Activated CD4-positive, alpha-beta memory T cell treated with anti-CD3 and anti-CD28 coated beads, Interleukin-2, amount 10 ng/mL, durations not matched to agents 7 days and 5 days (primary cell): ENCODE data around the gene HSPB1. TPM values are rescaled to one million over a fixed set of nuclear protein-coding genes. Genes with fewer than 3 reads are reported as not detected.

ENCODE experiments used
- CTCF ChIA-PET: fragments of 350-600 bp; sonication (Branson Sonifier 250); formaldehyde crosslinking; loops from one replicate; lab custom pipeline; 2021; ENCODE audit warnings: antibody characterized with exemption, inconsistent platforms; lab: Charles Lee
- POLR2A ChIA-PET: fragments of 350-600 bp; sonication (Branson Sonifier 250); formaldehyde crosslinking; loops from one replicate; lab custom pipeline; 2021; ENCODE audit warnings: antibody characterized with exemption; lab: Charles Lee
- DNase-seq: peaks from one replicate; pipeline ENCODE4 v3.0.0-alpha.2; 2020
- H3K27ac Mint-ChIP-seq: one replicate; pipeline ENCODE4 v1.8.0; 2021; ENCODE audit warnings: mild to moderate bottlenecking, mixed read lengths
- H3K27me3 Mint-ChIP-seq: one replicate; pipeline ENCODE4 v1.8.0; 2021; ENCODE audit warnings: mixed read lengths
- H3K36me3 Mint-ChIP-seq: one replicate; pipeline ENCODE4 v1.8.0; 2021; ENCODE audit warnings: low read depth, mixed read lengths
- H3K4me1 Mint-ChIP-seq: one replicate; pipeline ENCODE4 v1.8.0; 2021; ENCODE audit warnings: mixed read lengths
- H3K4me3 Mint-ChIP-seq: one replicate; pipeline ENCODE4 v1.8.0; 2021; ENCODE audit warnings: mild to moderate bottlenecking, mixed read lengths
- H3K9me3 Mint-ChIP-seq: one replicate; pipeline ENCODE4 v1.8.0; 2021; ENCODE audit warnings: mixed read lengths
- total RNA-seq, 2 experiments: library from RNA; stranded (reverse); gene quantifications; one replicate each; pipeline ENCODE4 v1.2.3, GENCODE V29; 2021

The HSPB1 gene
- 10 to 100 TPM; 33.7 to 38.4 TPM for total RNA-seq

DNA sequence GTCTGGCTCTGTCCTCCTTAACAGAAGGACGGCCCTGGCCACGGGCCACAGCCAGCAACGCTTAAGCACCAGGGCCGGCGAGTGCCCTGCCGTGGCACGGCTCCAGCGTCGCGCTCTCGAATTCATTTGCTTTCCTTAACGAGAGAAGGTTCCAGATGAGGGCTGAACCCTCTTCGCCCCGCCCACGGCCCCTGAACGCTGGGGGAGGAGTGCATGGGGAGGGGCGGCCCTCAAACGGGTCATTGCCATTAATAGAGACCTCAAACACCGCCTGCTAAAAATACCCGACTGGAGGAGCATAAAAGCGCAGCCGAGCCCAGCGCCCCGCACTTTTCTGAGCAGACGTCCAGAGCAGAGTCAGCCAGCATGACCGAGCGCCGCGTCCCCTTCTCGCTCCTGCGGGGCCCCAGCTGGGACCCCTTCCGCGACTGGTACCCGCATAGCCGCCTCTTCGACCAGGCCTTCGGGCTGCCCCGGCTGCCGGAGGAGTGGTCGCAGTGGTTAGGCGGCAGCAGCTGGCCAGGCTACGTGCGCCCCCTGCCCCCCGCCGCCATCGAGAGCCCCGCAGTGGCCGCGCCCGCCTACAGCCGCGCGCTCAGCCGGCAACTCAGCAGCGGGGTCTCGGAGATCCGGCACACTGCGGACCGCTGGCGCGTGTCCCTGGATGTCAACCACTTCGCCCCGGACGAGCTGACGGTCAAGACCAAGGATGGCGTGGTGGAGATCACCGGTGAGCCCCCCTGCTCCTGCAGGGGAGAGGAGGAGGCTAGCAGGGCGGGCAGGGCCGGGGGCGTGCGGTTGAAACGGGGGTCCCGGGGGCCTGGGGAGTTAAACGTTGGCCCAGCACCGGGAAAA, at the start of gene HSPB1:
Gene HSPB1, plus strand, starts transcription at position 327 of the 855 bp plus-strand sequence. Its CDS starts 40 bp downstream, at position 367.
- H3K4me1 Mint-ChIP-seq: peaks cover 18% of the 10 kb centered on the region
- DNase-seq: peak; percentile 62
- peak within 1 kb of the TSS; percentile 67 for H3K27ac Mint-ChIP-seq
- ChIA-PET CTCF (interaction anchor here (0.7 to 2.7 kb wide), 5 partner anchors 9 to 15 kb away, joined by 3 to 18 read pairs (median 4); no protein-coding TSS in a partner anchor), POLR2A (interaction anchor here (3.8 kb wide), 1 partner anchor 15 kb away, joined by 19 read pairs; no protein-coding TSS in a partner anchor)
- peak within 1 kb of the TSS; percentile 84 for H3K4me3 Mint-ChIP-seq
- no peaks in the 10 kb centered on the region for H3K36me3 Mint-ChIP-seq
- no peaks in the 10 kb centered on the region for H3K9me3 Mint-ChIP-seq
- H3K27me3 Mint-ChIP-seq: peaks cover 9% of the 10 kb centered on the region

DNA sequence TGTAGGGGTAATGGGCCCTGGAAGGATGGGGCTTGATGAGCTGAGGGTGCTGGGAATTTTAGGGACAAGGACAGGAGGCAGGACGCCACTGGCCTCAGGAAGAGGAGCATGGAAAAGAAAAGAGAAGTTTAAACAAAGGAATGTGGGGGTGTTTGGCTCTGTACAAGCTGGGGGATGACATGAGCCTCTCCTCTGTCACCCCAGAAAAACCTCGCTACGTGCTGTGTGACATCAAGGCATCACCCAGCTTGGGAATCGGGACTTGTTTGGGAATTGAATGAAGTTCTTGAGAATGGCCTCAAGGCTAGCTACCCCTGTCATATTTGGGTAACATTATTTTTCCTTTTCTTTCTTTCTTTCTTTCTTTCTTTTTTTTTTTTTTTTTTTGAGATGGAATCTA, 47.7 kb upstream of the HSPB1 start:
- POLR2A ChIA-PET: interaction anchor here (1.3 kb wide), 1 partner anchor 59 kb away, joined by 3 read pairs; no protein-coding TSS in a partner anchor
- H3K4me3 Mint-ChIP-seq: no peak overlapping the region

DNA sequence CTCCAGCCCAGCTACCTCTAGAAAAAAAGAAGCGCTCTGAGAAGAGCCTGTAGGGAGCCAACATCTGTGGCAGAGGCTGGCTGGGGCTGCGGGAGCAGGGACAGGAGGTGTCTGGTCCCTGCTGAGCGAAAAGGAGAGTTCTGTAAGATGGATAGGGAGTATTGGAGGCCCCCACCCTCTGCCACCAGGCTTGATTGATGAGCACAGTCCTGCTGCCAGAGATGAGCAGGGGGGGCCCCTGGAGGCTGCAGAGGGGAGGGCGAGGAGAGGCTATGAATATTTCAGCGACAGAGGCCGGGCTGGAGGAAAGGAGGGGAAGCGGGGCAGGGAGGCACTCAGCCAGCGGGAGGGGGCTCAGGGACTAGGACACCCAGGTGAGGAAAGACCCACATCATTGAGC, 44.5 kb upstream of the HSPB1 start:
- Mint-ChIP-seq H3K27me3 (peaks cover 22% of the 10 kb centered on the region), H3K27ac (no peak overlapping the region), H3K4me1 (no peaks in the 10 kb centered on the region), H3K36me3 (no peaks in the 10 kb centered on the region), H3K4me3 (no peak overlapping the region), H3K9me3 (no peaks in the 10 kb centered on the region)
- DNase-seq: no peak
- ChIA-PET POLR2A (no interaction called here), CTCF (no interaction called here)

More for the DNA sequence above, 47.7 kb upstream of the HSPB1 start:
- Mint-ChIP-seq H3K27ac (no peak overlapping the region), H3K36me3 (no peaks in the 10 kb centered on the region), H3K9me3 (no peaks in the 10 kb centered on the region), H3K27me3 (peaks cover 22% of the 10 kb centered on the region), H3K4me1 (no peaks in the 10 kb centered on the region)
- no peak for DNase-seq
- CTCF ChIA-PET: interaction anchor here (0.6 kb wide), 2 partner anchors 28 to 244 kb away, joined by 3 to 4 read pairs; no protein-coding TSS in a partner anchor

DNA sequence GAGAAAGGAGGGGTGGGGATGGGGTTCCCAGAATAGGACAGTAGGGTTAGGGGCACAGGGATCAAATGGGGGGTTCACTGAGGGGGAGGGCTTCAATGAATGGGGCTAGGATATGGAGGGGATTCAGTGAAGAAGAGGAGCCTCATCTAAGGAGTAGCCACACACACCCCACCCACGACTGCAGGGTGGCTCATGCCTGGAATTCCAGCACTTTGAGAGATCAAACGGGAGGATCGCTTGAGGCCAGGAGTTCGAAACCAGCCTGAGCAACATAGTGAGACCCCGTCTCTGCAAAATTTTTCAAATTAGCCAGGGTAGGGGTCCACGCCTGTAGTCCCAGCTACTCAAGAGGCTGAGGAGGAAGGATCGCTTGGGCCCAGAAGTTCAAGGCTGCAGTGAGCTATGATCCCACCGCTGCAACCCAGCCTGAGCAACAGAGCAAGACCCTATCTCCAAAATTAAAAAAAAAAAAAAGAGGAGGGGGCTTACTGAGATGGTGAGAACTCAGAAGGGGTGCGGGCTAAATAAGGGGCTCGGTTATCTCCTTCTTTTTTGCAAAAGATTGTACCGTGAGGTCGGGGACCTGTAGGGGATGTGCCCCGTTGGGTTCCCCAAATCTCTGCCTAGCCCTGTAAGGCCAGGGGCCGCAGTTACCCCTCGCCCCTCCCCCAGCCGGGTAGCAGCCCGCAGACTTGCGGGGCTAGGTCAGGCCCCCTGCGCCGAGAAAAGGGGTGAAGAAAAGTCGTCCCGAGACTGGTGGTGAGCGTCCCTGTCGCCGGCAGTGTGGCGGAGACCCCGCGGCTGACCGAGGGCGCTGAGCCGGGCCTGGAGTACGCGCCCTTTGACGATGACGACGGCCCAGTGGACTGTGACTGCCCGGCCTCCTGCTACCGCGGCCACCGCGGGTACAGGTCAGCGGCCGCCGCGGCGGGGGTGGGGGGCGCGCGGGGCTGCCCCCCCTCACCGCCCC, 43.1 kb upstream of the HSPB1 start:
- H3K4me3 Mint-ChIP-seq: no peak overlapping the region
- H3K27me3 Mint-ChIP-seq: peaks cover 22% of the 10 kb centered on the region
- POLR2A ChIA-PET: no interaction called here
- no peaks in the 10 kb centered on the region for H3K9me3 Mint-ChIP-seq
- H3K27ac Mint-ChIP-seq: no peak overlapping the region
- H3K36me3 Mint-ChIP-seq: no peaks in the 10 kb centered on the region
- H3K4me1 Mint-ChIP-seq: no peaks in the 10 kb centered on the region
- CTCF ChIA-PET: no interaction called here
- no peak for DNase-seq

DNA sequence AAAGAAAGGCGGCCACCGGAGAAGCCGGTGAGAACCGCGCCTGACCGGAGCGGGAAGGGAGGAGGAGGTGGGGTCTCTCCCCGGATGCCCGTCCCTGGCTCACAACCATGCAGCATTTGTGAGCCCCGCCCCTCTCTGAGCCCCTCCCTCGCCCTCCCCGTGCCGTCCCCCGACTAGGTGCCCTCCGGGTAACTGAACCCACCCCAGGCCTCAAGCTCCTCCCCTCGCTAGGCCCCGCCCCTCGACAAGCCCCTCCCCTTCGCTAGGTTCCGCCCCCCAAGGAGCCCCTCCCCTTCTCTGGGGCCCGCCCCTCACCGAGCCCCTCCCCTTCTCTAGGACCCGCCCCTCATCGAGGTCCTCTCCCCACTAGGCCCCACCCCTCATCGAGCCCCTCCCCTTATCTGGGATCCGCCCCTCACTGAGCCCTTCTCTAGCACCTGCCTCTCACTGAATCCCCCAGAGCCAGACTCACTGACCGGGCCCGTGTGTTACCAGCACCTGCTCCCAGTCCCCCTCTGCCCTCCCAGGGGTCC, 42.2 kb upstream of the HSPB1 start:
- Mint-ChIP-seq H3K4me1 (no peaks in the 10 kb centered on the region), H3K27ac (no peak overlapping the region), H3K36me3 (no peaks in the 10 kb centered on the region), H3K4me3 (no peak overlapping the region), H3K27me3 (peaks cover 19% of the 10 kb centered on the region), H3K9me3 (no peaks in the 10 kb centered on the region)
- ChIA-PET CTCF (no interaction called here), POLR2A (no interaction called here)
- peak; percentile 46 for DNase-seq

DNA sequence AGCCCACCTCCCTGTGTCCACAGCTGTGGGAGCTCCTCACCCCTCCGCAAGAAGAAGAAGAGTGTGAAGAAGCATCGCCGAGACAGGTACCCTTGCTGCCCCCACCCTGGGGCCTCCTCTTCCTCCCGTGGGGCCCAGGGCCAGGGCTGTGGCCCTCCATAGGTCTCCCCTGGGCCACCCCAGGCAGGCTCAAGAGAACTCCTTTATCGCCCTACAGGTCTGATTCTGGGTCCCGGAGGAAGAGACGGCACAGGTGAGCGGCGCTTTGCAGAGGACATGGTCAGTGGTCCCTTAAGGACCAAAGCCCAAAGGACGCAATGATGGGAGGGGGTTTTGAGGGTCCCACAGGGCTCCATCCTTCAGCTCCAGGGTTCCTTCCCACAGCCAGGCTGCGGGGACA, 41.1 kb upstream of the HSPB1 start:
- POLR2A ChIA-PET: no interaction called here
- CTCF ChIA-PET: interaction anchor here (0.9 to 4.1 kb wide), 3 partner anchors 54 to 83 kb away, joined by 4 to 31 read pairs (median 4); no protein-coding TSS in a partner anchor
- DNase-seq: no peak
- H3K4me3 Mint-ChIP-seq: no peak overlapping the region
- H3K9me3 Mint-ChIP-seq: no peaks in the 10 kb centered on the region
- no peaks in the 10 kb centered on the region for H3K4me1 Mint-ChIP-seq
- no peaks in the 10 kb centered on the region for H3K36me3 Mint-ChIP-seq
- peaks cover 16% of the 10 kb centered on the region for H3K27me3 Mint-ChIP-seq
- no peak overlapping the region for H3K27ac Mint-ChIP-seq

DNA sequence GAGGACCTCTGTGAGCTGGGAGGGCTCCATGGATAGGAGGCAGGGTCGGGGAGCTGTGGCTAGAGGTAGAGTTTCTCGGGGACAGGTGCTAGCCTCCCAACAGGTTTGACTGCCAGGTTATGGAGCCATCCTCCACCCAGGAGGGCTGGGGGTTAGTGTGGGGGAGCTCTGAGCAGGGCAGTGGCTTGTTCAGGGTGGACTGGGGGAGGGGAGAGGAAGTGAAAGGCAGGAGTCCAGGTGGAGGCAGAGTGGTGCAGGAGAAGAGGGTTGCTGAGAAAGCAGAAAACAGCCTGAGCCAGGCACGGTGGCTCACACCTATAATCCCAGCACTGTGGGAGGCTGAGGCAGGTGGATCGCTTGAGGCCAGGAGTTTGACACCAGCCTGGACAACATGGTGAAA, 40.5 kb upstream of the HSPB1 start:
- peaks cover under 1% of the 10 kb centered on the region for H3K4me1 Mint-ChIP-seq
- no peak for DNase-seq
- CTCF ChIA-PET: interaction anchor here (0.6 to 4.1 kb wide), 9 partner anchors 17 to 248 kb away, joined by 3 to 31 read pairs (median 4); no protein-coding TSS in a partner anchor
- peaks cover 18% of the 10 kb centered on the region for H3K27me3 Mint-ChIP-seq
- H3K27ac Mint-ChIP-seq: no peak overlapping the region
- H3K9me3 Mint-ChIP-seq: no peaks in the 10 kb centered on the region
- POLR2A ChIA-PET: no interaction called here
- no peak overlapping the region for H3K4me3 Mint-ChIP-seq
- H3K36me3 Mint-ChIP-seq: no peaks in the 10 kb centered on the region

DNA sequence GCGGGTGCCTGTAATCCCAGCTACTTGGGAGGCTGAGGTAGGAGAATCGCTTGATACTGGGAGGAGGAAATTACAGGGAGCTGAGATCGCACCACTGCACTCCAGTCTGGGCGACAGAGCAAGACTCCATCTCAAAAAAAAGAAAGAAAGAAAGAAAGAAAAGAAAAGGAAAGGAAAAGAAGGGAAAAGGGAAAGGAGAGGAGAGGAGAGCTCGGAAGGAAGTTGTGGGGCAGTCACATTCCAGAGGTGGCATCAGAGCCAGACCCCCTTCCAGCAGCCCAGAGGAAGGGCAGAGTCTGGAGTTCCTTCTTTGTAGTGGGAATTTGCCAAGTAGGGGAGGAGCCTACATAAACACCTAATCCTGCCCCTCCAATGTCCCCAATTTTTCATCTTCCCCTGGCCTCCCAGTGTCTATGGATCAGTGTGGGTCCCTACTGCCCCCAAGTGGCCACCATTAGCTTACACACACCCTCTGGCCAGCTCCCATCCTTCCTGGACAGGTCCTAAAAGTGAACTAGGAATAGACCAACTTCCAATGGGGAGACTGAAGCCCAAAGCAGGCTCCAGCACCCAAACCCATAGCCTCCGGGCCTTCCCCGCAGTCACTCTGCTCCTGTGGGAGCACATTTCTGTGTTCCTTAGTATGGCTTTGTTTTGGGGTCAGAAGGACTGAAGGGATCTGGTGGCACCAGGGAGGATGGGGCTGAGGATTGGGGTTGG, 39.6 kb upstream of the HSPB1 start:
- Mint-ChIP-seq H3K27ac (no peak overlapping the region), H3K9me3 (no peaks in the 10 kb centered on the region), H3K4me1 (peaks cover 2% of the 10 kb centered on the region), H3K27me3 (peaks cover 16% of the 10 kb centered on the region), H3K4me3 (no peak overlapping the region), H3K36me3 (no peaks in the 10 kb centered on the region)
- DNase-seq: peak; percentile 42
- POLR2A ChIA-PET: interaction anchor here (0.9 kb wide), 1 partner anchor 55 kb away, joined by 5 read pairs; no protein-coding TSS in a partner anchor
- CTCF ChIA-PET: interaction anchor here (0.6 to 4.1 kb wide), 14 partner anchors 10 to 397 kb away, joined by 3 to 31 read pairs (median 3); no protein-coding TSS in a partner anchor

DNA sequence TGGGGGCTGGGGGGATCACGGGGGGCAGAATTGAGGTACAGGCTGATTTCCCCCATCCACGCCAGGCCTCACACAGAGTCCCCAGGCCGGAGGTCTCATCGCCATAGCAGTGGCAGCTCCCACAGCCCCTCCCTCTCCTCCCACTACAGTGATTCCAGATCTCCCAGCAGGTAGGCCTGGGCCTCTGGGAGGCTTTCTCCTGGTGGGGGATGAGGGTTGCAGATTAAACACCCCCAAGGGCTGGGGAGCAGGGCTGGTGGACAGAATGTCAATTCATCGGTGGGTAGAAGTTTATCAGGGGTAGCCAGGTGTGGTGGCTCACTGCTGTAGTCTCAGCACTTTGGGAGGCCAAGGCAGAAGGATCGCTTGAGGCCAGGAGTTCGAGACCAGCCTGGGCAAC, 37.2 kb upstream of the HSPB1 start:
- ChIA-PET POLR2A (interaction anchor here (1.1 kb wide), 1 partner anchor 9 kb away, joined by 4 read pairs; no protein-coding TSS in a partner anchor), CTCF (interaction anchor here (1.1 to 1.2 kb wide), 2 partner anchors 8 to 26 kb away, joined by 4 to 5 read pairs; no protein-coding TSS in a partner anchor)
- Mint-ChIP-seq H3K27me3 (peaks cover 23% of the 10 kb centered on the region), H3K27ac (no peak overlapping the region), H3K4me1 (peaks cover 9% of the 10 kb centered on the region), H3K4me3 (no peak overlapping the region), H3K36me3 (no peaks in the 10 kb centered on the region), H3K9me3 (no peaks in the 10 kb centered on the region)
- no peak for DNase-seq

DNA sequence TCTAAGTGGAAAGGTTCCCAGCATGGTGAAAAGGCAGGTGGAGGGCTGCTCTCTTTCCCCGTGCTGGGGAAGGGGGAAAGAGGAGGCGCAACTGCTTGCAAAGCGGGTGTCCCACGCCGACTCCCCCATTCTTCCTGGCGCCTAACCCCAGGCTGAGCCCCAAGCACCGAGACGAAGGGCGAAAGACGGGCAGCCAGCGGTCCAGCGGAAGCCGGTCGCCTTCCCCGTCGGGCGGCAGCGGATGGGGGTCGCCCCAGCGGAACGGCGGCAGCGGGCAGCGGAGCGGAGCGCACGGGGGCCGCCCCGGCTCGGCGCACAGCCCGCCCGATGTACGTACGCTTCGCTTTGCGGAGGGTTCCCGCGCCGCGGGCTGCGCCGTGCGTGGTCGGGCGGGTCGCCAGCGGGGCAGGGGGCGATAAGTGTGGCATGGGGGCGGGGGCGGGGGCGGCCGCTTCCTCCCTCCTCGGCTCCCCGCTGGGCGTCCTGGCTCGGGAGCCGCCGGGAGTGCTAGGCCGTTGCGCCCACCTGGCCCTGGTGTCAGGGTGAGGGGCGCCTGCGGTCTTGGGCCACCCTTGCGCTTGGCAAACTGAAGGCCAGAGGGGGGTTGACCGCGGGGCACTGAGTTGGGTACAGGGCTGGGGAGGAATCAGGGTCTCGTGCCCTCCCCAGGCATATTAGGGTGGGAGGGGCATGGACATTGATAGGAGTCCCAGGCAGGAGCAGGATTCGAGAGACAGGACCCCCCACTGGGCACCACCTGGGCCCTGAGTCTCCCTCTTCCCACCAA, 35.2 kb upstream of the HSPB1 start:
- Mint-ChIP-seq H3K36me3 (no peaks in the 10 kb centered on the region), H3K4me3 (no peak overlapping the region), H3K4me1 (peaks cover 11% of the 10 kb centered on the region), H3K27me3 (peaks cover 28% of the 10 kb centered on the region), H3K27ac (no peak overlapping the region), H3K9me3 (no peaks in the 10 kb centered on the region)
- ChIA-PET CTCF (interaction anchor here (1.0 kb wide), 1 partner anchor 47 kb away, joined by 3 read pairs; no protein-coding TSS in a partner anchor), POLR2A (no interaction called here)
- no peak for DNase-seq

DNA sequence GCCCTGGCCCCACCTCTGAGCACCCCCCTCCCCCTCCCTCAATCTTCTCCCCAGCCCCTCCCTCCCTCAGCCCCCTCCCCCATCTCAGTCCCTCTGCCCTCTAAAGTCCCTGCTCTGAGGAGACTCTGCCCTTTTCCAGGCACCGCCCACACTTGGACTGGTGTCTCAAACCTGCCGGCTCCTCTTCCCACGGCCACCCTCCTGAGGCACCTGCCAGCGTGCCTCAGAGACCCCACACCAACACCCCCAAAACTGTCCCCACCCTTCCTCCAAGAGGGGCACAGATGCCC, 34.6 kb upstream of the HSPB1 start:
- ChIA-PET POLR2A (no interaction called here), CTCF (interaction anchor here (1.2 kb wide), 1 partner anchor 49 kb away, joined by 4 read pairs; no protein-coding TSS in a partner anchor)
- H3K4me1 Mint-ChIP-seq: peaks cover 13% of the 10 kb centered on the region
- H3K4me3 Mint-ChIP-seq: no peak overlapping the region
- no peaks in the 10 kb centered on the region for H3K36me3 Mint-ChIP-seq
- no peak for DNase-seq
- H3K27me3 Mint-ChIP-seq: peaks cover 29% of the 10 kb centered on the region
- H3K9me3 Mint-ChIP-seq: no peaks in the 10 kb centered on the region
- H3K27ac Mint-ChIP-seq: no peak overlapping the region
